GM19240 (cell line): ENCODE data around the gene ARL6.
"Not testable (repeated sequence)": the region's sequence is repeated elsewhere in the genome, so short reads cannot be mapped to it uniquely, and the experiment has no call there.

Experiments used
- DNase-seq: peaks from one replicate; pipeline ENCODE4 v3.0.0; 2011; ENCODE audit warnings: low spot score; ENCODE audit not compliant: insufficient read length

The ARL6 gene

DNA sequence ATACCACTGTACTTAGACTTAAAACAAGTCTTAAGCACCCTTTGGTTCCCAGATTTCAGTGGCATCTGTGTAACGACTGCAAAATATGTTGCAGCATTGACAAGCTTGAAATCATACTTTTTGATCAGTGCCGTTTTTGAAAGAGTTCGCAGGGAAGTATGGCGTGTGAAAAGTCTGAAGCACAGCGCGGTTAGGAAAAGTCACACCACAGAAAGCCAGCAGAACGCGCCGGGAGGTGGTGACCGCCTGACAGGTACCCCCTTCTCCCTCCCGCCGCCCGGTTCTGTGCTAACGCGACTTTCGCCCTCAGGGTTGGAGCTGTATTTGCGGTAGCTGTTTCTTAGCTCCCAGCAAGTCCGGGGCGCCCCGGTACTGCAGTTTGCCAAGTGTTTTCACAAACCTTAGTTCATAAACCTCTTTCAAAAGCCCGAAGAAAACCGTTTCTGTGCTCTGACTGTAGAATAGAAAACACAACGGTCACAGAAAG lies 56.8 kb downstream of the ARL6 start:
- DNase-seq, result no peak

DNA sequence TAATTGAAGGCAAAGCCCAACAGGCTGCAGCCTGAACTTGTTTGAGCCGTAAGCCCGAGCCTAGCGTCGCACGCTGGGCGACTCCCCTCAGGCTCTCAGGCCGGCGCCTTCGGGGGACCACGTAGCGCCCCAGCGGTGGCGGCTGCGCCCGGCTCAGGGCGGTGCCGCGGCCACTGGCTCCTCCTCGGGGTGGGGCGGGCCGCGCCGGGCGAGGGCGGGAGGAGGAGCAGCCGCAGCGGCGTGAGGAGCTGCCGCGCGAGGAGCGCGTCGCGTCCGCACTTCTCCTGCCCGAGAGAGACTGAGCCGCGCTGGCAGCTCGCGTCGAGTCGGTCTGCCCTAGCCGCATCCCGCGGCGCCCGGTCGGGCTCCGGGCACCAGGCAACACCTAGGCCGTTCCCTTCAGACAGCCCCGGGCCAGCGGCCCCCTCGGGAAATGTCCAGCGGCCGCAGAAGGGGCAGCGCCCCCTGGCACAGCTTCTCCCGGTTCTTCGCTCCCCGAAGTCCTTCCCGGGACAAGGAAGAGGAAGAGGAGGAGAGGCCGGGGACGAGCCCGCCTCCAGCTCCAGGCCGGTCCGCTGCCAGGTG lies 57.3 kb downstream of the ARL6 start, which contains the start of gene CRYBG3:
Gene CRYBG3, plus strand, starts transcription at position 238 of the 585 bp plus-strand sequence. Its CDS starts 196 bp downstream, at position 434.
- DNase-seq, result peak; percentile 56

DNA sequence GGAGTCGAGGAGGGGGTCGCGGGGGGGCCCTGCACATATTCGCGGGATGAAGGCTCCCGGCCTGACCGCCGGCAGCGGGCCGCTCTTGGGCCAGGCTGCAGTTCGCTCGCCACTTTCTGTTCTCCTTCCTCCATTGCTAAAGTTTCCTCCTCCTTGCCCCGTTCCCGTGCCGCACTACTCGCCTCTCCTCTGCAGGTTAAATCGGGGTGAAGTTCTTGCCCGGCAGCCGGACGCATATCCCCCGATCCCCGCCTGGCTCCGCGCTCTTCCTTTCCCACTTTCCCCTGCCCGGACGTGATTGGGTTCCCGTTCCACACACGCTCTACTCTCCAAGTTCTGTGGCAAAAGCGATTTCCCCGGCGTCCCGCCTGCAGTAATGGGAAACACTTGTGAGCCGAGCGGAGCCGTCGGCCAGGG lies 57.8 kb downstream of the ARL6 start:
- DNase-seq, result no peak

DNA sequence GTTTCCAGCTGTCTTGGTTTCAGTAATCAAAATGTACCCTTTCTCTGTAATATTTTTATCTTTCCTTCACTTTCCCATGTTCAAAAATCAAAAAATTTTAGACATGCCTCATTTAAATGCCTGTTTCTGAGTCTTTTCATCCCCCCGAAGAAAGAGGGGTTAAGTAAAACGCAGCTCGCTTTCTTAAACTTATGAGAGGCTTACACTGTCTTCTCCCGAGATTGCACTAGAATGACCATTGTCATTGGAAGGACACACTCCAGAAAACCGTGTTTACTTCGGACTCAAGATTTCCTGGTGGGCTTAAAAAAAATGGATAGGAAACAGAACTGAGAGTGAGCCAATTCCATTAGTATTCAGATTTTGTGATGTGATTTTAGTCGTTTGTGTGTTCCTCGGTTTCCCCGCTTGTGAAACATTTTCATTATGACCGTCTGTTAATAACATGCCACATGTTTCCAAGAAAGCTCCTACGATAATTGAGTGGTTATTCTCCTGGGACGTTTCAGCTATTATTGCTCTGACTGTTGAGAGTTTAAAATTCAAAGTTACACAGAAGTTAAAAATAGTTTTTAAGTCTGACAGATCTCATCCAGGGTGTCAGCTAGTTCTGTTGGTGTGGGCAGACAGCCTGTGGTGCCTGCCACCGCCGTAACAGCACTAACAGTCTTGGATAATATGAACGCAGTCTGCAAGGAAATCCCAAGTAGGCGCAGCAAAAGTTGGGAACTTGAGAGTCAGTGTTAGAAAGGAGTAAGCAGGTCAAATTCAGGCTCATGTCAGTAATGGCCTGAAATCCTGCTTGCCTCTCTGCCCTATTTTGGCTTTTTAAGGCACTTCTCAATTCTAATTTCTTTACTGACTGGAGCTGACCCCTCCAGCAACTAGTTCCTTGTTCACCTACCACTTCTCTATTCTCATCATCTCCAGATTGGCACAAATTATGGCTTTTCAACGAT lies 58.8 kb downstream of the ARL6 start:
- DNase-seq, result no peak

DNA sequence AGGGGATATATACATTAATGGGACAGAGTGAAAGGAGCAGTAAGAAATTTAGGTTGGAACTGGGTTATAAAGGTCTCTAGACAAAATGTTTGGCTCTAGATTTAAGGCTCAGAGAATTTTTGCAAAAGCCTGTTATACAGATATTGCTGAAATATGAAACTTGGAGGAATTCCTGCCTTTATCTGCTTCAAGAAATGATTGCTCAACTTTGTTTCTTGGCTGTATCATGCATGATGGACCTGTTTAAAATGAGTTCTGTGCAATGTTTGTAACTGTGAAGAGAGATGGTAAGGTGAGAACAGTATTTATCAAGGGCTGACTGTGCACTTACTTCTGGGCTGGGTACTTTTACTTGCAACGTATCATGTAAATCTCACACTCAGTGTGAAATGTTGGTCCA lies 60.5 kb downstream of the ARL6 start:
- no peak for DNase-seq

DNA sequence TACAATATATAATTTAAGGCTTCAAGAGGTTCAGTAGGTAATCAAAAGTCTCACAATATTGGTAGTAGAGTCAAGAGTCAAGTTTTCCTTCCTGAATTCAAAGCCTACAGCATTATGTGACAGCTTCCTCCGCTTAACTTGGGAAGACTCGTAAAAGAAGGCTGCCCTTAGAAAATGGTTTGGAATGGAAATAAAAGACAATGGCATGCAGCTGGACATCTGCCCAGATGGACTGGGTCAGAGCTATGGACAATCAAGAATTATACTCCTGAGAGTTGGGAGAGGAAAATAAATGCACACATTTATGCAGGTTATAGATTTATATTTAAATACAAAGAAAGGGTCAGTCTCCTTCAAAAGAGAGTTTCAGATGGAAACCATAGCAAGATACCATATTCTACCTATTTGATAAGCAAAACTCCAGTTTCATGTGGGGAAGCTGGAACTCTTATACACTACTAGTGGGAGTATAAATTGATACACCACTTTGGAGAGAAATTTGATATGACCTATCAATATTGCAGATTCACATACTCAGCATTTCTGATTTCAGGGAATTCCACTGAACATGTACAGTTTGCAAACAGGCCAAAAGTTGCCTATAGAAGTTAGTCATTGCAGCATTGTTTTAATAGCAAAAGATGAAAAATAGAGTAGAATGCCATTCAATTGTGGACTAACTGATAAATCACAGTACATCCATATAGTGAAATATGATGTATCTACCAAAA lies 63.3 kb downstream of the ARL6 start:
- DNase-seq, result no peak

DNA sequence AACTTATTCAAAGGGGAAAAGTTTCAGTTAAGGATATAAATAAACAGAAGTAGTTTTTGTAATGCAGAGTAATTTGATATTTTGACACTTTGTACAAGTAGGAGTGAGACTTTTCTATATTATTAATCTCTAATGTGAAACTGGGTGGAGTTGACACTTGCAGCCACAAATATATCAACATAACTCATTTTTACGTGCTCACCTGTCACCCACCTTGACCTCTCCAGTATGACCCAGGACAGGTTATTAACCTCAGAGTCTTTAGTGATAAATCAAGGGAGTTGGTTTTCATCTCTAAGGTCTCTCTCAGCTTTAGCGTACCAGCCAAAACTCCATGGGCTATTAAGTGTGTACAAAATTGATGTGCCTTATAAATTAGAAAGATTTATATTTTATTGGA lies 64.6 kb downstream of the ARL6 start:
- DNase-seq, result no peak

DNA sequence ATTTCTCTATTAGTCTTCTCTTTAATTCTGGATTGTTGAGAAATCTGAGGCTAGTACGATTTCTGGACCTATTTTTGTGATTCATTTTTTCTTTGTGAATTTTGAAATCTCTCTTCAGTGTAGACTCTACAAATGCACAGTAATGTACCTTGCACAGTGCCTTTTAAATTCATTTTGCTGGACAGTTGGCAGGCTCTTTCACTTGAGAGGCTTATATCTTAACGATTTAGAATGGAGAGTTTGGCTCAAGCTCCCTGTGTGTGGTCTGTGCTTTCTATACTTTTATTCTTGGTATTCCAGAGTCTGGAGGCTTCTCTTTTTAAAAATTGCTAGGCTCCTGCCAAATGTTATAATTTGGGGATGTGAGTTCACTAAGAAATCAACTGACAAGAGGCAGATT lies 66.1 kb downstream of the ARL6 start:
- DNase-seq, result no peak

DNA sequence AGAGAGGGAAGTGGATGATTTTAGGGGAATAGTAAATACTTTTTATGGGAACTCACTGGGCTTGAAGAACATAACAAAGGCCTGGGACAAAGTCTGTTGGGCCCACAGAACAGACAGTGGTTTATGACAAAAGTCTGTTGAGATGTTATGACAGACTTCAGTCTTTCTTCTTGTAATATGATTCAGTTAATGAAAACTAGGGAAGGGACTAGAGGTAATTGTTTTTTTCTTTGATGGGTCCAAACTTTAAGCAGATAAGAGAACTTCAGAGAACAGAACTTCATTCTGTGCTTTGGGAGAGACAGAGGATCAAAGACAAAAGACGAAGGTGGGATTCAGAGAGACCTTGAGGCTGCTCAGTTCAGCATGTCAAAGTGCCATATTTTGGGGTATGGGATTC lies 66.6 kb downstream of the ARL6 start:
- no peak for DNase-seq

DNA sequence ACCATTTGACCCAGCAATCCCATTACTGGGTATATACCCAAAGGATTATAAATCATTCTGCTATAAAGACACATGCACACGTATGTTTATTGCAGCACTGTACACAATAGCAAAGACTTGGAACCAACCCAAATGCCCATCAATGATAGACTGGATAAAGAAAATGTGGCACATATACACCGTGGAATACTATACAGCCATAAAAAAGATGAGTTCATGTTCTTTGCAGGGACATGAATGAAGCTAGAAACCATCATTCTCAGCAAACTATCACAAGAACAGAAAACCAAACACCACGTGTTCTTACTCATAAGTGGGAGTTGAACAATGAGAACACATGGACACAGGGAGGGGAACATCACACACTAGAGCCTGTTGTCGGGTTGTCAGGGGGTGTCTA lies 68.6 kb downstream of the ARL6 start:
- not testable (repeated sequence) for DNase-seq

DNA sequence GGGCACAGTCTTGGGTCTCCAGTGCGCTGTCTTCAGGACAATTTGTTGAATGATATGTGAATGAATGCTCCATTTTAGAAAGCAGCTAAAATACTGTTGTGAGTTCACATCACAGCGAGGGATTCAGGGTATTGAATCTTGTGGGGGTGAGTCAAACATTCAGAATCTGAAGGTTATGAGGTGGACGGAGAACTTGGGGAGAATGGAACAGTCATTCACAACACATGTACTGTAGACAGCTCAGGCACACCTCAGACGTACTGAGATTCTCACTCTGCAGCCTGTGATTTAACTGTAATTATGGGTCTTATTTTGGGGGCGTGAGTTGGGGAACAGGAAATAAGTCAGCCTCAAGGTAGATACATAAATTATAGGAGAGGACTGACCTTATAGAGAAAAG lies 71.2 kb downstream of the ARL6 start:
- DNase-seq, result no peak

DNA sequence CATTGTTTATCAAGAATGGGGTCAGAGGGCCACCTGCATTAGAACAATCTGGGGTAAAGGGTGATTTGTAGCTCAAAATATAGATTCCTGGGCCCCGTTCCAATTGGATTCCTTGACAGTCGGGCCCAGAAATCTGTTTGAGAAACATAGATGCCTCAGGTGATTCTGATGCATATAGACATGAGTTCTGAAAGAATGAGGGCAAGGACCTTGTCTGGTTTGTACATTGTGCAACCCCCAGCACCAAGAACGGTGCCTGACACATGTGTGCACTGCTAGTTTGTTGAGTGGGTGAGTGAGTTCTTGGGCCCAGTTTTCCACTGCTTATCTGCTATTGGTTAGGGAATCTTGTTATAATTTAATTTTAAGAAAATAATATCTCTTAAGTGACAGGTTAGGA lies 73.8 kb downstream of the ARL6 start:
- no peak for DNase-seq

DNA sequence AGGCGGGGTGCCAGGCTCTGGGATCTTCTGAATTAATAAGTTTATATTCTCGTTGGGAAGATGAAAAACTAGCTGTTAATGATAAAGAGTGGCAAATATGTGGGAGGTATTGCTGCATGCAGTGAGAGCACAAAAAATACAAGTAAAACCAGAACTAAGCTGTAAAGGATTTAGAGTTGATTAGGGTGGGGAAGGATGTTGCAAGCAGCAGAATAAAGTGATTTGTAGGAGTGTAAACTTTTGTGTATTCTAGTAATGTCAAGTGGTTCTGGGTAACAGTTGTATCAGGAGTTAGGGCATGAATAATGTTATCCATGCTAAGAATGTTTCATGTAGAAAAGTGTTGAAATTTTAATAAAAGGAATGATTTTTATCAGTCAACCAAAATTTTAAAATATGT lies 75.4 kb downstream of the ARL6 start:
- no peak for DNase-seq

DNA sequence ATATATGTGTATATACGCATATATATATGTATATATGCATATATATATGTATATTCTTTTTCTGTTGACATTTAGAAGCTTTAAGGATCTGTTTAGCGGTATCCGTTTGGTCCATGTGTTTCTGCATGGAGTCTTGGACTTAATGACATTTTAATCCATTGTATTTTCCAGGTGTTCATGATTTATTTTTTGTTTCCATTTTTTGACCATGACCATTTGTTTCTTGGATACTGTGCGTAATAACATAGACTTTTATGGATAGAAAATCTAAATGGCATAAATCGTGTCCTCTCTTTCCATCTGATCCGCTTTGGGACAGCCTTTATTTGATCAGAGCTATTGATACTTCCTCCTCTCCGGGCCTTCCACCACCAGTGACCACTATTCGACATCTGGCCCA lies 76.7 kb downstream of the ARL6 start:
- no peak for DNase-seq

DNA sequence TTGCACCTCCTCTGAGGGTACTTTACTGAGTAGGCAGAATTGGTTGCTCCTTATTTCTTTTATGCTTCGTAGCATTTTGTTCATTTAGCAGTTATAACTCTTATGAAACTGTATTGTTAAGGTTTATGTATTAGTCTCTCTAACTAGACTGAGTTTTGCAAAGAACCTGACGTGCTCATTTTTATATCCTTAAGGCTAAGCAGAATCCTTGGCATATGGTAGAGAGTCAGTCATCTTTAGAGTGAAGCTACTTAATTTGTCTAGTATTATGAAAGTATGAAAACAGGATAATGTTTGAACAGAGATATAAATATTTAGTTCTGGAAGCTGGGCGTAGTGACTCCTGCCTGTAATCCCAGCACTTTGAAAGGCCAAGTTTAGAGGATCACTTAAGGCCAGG lies 77.4 kb downstream of the ARL6 start:
- no peak for DNase-seq

DNA sequence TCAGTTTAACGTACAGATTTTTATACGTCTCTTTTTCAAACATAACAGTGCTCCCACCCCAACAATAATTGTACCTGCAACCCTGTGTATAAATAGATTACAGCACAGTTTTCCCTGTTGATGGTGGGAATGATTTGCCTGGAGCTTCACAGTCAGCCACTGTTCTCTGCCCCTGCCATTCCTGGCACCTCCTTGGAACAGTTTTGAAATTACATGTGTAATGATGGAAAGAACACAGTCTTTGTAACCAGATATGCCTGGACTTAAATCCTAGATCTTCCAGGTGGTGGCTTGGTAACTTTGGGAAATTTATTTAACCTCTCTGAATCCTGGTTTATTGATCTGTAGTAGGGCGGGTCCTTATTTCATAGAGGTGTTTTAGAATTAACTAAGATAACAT lies 84.2 kb downstream of the ARL6 start:
- no peak for DNase-seq
